Right kidney (tissue), 1 donor: ENCODE results near the gene LPCAT3.
"Not testable (repeated sequence)": the region's sequence is repeated elsewhere in the genome, so short reads cannot be mapped to it uniquely, and the experiment has no call there.

Experiments used
- DNase-seq: peaks from one replicate; pipeline ENCODE4 v3.0.0-alpha.2; 2016

LPCAT3 gene

DNA sequence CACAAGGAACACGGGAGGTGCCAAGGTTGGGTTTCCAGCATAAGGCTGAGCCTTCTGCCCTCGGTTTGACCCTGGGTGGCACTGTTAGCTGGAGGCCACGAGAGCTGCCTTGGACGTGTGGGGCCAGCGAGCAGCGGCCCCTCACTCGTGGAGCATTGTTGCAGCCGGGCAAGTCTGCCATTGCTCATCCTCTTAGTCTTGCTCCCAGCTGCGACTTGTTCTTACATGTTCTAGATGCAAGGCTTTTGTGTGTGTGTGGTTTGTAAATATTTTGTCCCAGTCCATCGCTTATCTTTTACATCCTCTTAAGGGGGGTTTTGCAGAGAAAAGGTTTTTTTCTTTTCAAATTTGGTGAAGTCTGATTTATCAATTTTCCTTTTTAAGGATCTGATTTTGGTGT, 21.1 kb upstream of the LPCAT3 start:
- DNase-seq, result no peak

- DNase-seq, result no peak
These were observed 20.3 kb upstream of the LPCAT3 start for GRCh38 chr12:7038591-7038990.

- not testable (repeated sequence) for DNase-seq
These were observed 19.1 kb upstream of the LPCAT3 start for GRCh38 chr12:7037411-7037810.

DNA sequence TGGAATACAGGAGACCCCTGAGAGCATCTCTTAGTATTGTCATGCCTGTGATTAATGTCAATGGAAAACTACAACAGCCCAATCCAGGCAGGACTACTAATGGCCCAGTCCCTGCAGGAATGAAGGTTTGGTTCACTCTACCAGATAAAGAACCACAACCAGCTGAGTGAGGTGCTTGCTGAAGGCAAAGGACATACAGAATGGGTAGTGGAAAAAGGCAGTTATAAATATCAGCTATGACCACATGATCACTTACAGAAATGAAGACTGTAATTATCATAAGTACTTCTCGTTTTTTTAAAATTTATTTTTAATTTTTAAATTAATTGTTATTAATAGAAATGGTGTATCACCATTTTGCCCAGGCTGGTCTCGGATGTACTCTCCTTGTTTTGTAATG, 17.2 kb upstream of the LPCAT3 start:
- no peak for DNase-seq

DNA sequence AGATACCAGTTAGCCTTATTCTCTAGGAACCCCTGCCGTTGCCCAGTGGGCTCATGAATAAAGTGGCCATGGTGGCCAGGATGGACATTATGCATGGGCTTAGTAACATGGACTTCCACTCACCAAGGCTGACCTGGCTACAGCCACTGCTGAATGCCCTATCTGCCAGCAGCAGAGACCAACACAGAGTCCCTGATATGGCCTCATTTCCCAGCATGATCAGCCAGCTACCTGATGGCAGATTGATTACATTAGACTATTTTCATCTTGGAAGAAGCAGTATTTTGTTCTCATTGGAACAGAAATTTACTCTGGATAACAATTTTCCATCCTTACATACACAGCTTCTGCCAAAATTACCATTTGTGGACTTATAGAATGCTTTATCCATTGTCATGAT, 16.2 kb upstream of the LPCAT3 start:
- no peak for DNase-seq

DNA sequence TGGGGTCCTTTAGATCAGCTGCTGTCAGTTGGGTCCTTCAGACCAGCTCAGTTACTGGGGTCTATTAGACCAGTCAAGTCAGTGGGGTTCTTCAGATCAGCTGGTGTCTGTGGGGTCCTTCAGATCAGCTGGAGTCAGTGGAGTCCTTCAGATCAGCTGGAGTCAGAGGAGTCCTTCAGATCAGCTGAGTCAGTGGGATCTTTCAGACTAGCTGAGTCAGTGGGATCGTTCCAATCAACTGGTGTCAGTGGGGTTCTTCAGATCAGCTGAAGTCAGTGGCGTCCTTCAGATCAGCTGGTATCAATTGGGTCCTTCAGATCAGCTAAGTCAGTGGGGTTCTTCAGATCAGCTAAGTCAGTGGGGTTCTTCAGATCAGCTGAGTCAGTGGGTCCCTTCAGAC, 14.7 kb upstream of the LPCAT3 start:
- no peak for DNase-seq

- no peak for DNase-seq
These were observed 13.0 kb upstream of the LPCAT3 start for GRCh38 chr12:7031306-7031705.

DNA sequence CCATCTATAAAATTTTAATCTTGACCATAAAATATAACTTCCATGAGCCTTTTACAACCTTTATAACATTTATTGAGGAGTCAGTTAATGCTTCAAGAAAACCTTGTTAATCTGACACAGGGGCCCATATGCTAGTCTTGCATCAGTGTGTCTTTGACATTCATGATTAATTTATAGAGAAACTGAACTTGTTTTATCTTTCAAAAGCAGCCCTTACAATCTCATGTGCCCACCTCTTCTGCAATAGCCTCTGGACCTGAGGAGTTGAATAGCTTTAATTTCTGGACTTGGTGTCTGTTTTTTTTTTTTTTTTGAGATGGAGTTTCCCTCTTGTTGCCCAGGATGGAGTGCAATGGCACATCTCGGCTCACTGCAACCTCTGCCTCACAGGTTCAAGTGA, 8.6 kb upstream of the LPCAT3 start:
- no peak for DNase-seq

DNA sequence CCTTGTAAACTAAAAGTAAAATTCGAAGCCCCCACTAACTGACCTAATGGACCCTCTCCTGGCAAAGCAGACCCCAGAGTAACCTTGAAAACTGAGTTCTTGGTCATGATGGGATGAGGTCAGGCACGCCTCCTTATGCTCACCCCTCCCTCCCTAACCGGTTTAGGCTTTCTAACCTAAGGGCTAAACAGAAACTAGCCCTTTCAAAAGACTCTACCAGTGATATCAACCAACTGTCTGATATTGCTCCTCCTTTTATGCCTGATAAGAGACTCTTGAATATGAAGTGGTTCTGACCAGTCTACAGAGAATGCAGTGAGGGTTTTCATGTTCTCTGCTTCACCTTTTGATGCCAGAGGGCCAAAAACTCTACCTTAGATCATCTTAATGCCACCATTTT, 4.8 kb upstream of the LPCAT3 start:
- DNase-seq, result no peak

- DNase-seq, result no peak
These were observed 3.7 kb upstream of the LPCAT3 start for GRCh38 chr12:7021956-7022355.

- DNase-seq, result peak; percentile 13
These were observed 830 bp upstream of the LPCAT3 start for GRCh38 chr12:7019043-7019569.

DNA sequence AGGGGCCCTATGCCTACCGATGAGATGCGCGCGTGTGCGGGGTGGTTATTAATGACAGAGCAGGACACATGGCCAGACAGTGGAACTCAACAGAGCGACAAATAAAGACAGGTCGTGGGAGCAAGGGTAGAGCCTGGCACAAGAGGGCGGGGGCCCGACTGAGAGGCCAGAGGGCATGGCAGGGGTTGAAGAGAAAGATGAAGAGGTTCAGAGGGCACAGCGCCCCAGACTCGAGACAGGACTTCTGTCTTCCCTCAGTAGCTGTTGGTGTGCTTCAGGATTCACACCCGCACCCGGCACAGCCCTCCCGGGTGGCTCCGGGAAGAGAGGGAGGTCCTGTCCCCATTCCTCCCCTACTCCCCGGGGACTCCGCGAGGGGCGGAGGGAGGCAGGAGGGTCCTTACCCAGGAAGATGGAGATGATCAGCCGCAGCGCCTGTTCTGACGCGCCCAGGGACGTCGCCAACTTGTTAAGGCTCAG, 366 bp downstream of the LPCAT3 start:
- DNase-seq, result no peak

GRCh38 chr12:7016958-7017571, 1.2 kb downstream of the LPCAT3 start:
- DNase-seq, result no peak

- DNase-seq, result no peak
These were observed 2.5 kb downstream of the LPCAT3 start for GRCh38 chr12:7015555-7016370.

DNA sequence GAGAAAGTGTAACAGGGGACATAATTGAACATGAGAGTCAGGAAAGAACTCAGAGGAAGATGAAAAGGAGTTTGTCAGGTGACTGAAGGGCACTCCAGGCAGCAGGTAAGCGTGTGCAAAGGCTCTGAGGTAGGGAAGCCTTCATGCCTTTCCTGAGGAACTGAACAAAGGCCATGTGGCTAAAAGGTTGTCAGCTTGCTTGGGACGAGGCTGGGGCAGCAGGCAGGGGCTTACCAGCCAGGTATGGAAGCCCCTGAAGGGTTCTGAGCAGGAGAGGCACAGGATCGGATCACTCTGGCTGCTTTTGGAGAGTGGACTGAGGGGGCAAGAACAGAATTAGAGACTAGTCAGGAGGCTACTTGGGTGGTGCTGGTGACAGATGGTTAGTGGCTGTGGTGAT, 5.2 kb downstream of the LPCAT3 start:
- DNase-seq, result no peak

DNA sequence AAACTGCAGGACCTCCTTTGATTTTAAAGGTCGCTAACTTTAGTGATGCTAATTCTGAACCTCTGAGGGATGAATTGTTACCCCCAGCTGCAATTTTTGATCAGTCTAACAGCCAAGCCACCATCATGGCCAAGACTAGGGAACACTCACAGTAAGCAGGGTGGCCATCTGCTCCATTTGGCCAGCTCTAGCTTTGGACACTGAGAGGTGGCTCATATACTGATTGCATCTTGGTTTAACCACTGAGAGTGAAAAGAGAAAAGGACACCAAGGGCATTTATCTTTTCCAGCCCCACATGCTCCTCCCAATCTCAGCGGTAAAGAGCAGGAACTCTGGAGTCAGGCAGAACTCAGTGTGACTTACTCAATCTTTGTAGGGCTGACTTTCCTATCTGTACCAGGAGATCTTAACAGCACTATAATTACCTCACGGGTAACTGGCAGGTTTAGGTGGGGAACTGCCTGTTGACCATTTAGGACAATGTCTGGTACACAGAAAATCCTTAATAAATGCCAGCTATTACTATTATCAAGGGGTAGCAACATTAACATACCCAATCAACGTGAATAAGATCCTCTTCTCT, 6.2 kb downstream of the LPCAT3 start:
- no peak for DNase-seq

GRCh38 chr12:7011398-7011797, 6.9 kb downstream of the LPCAT3 start:
- not testable (repeated sequence) for DNase-seq

GRCh38 chr12:7009512-7009911, 8.8 kb downstream of the LPCAT3 start:
- DNase-seq, result no peak

DNA sequence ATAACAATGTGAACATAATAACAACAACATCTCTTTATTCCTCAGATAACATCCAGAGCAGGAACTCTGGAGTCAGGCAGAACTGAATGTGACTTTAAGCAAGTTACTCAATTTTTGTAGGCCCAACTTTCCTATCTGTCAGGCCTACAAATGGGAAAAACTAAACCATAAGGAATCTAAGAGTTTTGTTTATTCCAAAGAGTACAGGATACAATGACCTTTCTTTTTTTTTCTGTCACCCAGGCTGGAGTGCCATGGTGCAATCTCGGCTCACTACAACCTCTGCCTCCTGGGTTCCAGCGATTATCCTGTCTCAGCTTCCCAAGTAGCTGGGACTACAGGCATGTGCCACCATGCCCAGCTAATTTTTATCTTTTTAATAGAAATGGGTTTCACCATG, 9.4 kb downstream of the LPCAT3 start:
- DNase-seq, result no peak

GRCh38 chr12:7006639-7007038, 11.6 kb downstream of the LPCAT3 start:
- DNase-seq, result no peak

- no peak for DNase-seq
These were observed 13.0 kb downstream of the LPCAT3 start for GRCh38 chr12:7005311-7005710.

DNA sequence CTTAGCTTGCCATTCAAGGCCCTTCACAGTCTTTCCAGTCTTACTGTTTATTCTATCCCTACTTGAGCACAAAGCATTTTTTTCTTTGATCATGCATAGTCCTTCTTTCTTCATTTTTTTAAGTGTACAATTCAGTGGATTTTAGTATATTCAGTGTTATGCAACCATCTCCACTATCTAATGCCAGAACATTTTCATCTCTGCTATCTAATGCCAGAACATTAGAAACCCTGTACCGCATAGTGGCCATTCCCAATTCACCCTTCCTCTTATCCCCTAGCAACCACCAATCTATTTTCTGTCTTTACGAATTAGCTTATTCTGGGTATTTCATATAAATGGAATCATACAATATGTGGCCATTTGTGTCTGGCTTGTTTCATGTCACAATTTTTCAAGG, 13.4 kb downstream of the LPCAT3 start:
- DNase-seq, result no peak

DNA sequence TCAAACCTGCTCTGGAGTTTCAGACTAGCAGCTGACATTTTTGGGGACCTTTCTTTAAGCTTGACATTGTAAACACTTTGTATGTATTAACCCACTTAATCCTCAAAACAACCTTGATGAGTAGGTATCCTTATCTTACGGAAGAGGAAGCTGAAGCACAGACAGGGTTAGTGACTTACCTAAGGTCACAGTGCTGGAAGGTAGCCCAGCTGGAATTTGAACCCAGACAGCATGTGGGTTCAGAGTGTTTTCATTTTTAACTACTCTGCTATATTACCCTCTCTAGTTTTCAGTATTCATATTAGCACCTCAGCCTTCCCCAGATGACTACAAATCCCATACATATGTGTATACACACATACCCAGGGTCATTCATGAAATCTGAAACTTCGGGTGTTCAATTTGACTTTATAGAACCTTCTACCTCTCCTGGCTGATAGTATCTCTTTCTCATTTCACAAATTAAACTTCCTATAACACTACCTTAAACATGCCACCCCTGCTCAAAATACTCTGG, 13.9 kb downstream of the LPCAT3 start:
- no peak for DNase-seq
